PFSK-1 (cell line): ENCODE results near the gene HTR1A.

Experiments used
- FOXP2 ChIP-seq: optimal IDR thresholded peaks from 2 replicates; pipeline ENCODE3; 2011; ENCODE audit warnings: borderline replicate concordance, control low read depth, inconsistent platforms; ENCODE audit not compliant: insufficient read depth; ENCODE audit errors: extremely low read length, extremely low read depth
- POLR2AphosphoS5 ChIP-seq: IDR thresholded peaks from 2 replicates; pipeline ENCODE4 v1.6.1; 2012; ENCODE audit warnings: low read depth, mild to moderate bottlenecking, control low read depth, low read length, moderate library complexity
- SIN3A ChIP-seq: IDR thresholded peaks from 2 replicates; pipeline ENCODE4 v1.6.1; 2012; ENCODE audit warnings: mild to moderate bottlenecking, low read length, moderate library complexity, borderline replicate concordance; ENCODE audit not compliant: insufficient read depth
- TAF1 ChIP-seq: IDR thresholded peaks from 2 replicates; pipeline ENCODE4 v1.6.1; 2012; ENCODE audit warnings: low read length, control low read depth, borderline replicate concordance; ENCODE audit not compliant: insufficient read depth
- TF ChIP-seq, protein P1 (sequence below), 2 experiments: IDR thresholded peaks; 2 replicates each; pipeline versions ENCODE4 v1.6.1 to v1.8.0; 2011 to 2012; ENCODE audit warnings: low read depth in 2 of 2, low read length in 2 of 2, control low read depth in 1 of 2, inconsistent platforms in 1 of 2, mild to moderate bottlenecking in 1 of 2, moderate library complexity in 1 of 2; ENCODE audit not compliant: insufficient read depth in 1 of 2

The HTR1A gene

DNA sequence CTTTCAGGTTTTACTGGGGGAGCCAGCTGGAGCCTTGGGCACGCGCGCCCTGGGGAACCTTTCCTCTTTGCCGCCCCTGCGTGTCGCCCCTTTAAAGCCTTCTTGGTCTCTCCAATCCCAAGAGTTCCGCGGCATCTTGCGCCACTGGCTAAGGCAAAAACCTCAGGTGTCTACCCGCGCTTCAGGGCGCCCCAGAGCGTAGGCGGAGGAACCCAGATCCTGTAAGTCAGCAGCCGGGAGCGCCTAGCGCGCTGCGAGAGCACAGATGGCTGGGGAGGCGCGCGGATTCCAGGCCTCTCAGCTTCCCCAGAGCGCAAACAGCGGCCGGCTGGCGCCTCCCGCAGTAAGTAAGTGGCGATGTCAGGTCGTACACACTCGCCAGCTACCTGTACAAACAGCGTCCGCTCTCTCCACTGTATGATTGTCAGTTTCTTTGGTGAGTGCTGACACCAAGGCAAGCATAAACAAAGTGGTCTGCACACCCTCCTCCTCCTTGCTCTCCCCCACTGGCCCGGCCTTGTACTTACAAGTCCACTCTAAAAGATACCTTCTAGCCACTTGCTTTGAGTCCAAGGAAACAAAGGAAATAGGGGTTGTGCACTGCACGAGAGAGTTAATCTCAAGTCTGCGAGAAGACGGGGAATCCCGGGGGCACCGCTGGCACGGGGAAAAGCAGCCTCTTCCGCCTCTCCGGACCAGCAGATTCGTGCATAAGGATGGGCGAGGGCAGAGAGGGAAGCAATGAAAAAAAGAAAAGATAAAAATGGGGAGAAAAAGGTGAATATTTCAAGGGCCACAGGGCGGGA is 2.9 kb downstream of the HTR1A start:
- TF ChIP-seq POLR2AphosphoS5 (no peak), SIN3A (no peak), FOXP2 (no peak), TAF1 (no peak)
- TF ChIP-seq, protein P1, sequence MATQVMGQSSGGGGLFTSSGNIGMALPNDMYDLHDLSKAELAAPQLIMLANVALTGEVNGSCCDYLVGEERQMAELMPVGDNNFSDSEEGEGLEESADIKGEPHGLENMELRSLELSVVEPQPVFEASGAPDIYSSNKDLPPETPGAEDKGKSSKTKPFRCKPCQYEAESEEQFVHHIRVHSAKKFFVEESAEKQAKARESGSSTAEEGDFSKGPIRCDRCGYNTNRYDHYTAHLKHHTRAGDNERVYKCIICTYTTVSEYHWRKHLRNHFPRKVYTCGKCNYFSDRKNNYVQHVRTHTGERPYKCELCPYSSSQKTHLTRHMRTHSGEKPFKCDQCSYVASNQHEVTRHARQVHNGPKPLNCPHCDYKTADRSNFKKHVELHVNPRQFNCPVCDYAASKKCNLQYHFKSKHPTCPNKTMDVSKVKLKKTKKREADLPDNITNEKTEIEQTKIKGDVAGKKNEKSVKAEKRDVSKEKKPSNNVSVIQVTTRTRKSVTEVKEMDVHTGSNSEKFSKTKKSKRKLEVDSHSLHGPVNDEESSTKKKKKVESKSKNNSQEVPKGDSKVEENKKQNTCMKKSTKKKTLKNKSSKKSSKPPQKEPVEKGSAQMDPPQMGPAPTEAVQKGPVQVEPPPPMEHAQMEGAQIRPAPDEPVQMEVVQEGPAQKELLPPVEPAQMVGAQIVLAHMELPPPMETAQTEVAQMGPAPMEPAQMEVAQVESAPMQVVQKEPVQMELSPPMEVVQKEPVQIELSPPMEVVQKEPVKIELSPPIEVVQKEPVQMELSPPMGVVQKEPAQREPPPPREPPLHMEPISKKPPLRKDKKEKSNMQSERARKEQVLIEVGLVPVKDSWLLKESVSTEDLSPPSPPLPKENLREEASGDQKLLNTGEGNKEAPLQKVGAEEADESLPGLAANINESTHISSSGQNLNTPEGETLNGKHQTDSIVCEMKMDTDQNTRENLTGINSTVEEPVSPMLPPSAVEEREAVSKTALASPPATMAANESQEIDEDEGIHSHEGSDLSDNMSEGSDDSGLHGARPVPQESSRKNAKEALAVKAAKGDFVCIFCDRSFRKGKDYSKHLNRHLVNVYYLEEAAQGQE (IDR thresholded peaks at IDR 0.05; ENCODE audit: insufficient read depth in 1 of 2, low read depth in 2 of 2, low read length in 2 of 2) = no peak

DNA sequence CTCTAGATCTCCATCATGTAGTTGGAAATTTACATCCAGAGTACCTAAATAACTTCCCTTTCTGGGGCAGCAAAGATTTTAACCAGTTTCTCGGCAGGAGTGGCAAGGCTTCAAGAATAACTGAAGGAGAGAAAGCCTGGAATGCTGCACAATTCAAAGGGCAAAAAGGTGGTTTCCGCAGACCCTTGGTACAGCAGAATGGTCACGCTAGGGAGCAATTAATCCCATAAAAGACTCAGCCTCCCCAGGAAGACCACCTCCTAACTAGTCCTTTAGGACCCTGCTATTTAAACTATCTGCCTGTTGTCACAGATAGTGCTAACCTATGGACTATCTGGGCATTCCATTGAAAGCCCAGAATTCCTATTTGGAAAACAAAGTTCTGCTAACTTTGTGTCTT is 3.6 kb downstream of the HTR1A start:
- TF ChIP-seq, protein P1 (IDR thresholded peaks at IDR 0.05; ENCODE audit: insufficient read depth in 1 of 2, low read depth in 2 of 2, low read length in 2 of 2) = no peak
- no peak for TF ChIP-seq TAF1
- no peak for TF ChIP-seq FOXP2
- TF ChIP-seq SIN3A = no peak
- no peak for TF ChIP-seq POLR2AphosphoS5

DNA sequence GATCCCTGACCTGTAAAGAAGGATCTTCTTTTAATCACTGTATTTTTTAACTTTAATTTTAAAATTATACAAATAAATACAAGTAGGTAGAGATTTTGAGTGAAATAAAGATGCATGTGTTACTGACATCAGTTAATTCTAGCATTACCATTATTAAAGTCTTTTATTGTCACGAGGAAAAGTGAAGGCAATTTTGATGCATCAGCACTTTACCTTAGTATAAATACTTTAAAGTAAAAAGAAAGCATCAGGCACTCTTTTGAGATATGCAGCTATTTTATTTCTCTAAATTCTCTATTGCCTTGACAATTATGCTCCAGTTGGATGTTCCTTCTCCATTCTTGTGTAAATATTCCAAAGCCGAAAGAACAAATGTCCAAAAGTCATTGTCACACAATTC is 4.6 kb downstream of the HTR1A start:
- TF ChIP-seq POLR2AphosphoS5 (no peak), FOXP2 (no peak), SIN3A (no peak), TAF1 (no peak)
- TF ChIP-seq, protein P1 (IDR thresholded peaks at IDR 0.05; ENCODE audit: insufficient read depth in 1 of 2, low read depth in 2 of 2, low read length in 2 of 2) = no peak

DNA sequence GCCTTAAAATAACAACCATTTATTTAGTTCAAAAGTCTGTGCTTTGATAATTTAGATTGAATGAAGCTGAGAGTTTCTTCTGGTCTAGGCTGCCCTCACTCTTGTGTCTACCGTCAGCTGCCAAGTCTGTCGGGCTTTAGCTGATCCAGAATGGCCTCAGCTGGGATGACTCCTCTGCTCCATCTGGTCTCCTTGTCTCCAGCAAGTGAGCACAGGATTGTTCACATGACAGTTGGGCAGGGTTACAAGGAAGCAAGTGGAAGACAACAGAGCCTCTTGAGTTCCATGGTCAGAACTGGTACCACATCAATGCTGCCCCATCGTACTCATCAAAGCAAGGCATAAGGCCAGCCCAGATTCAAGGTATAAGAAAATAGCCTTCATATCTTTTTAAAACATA is 9.0 kb downstream of the HTR1A start:
- TF ChIP-seq, protein P1 (IDR thresholded peaks at IDR 0.05; ENCODE audit: insufficient read depth in 1 of 2, low read depth in 2 of 2, low read length in 2 of 2) = no peak
- TF ChIP-seq FOXP2 (no peak), POLR2AphosphoS5 (no peak), SIN3A (no peak), TAF1 (no peak)
